Right hindlimb (tissue), 1 donor: ENCODE results near the gene ALX4.

Source experiments
- DNase-seq: peaks from one replicate; pipeline ENCODE4 v3.0.0-alpha.2; 2018

The ALX4 gene

GRCh38 chr11:44335052-44335760, 25.3 kb upstream of the ALX4 start:
- DNase-seq = no peak

- DNase-seq = no peak
Observed at GRCh38 chr11:44334356-44335004, 24.5 kb upstream of the ALX4 start.

- DNase-seq = no peak
Observed at GRCh38 chr11:44333271-44334218, 23.6 kb upstream of the ALX4 start.

- no peak for DNase-seq
Observed at GRCh38 chr11:44332665-44333064, 22.7 kb upstream of the ALX4 start.

GRCh38 chr11:44329472-44330230, 19.7 kb upstream of the ALX4 start:
- DNase-seq = no peak

GRCh38 chr11:44328138-44328660, 18.3 kb upstream of the ALX4 start:
- no peak for DNase-seq

DNA sequence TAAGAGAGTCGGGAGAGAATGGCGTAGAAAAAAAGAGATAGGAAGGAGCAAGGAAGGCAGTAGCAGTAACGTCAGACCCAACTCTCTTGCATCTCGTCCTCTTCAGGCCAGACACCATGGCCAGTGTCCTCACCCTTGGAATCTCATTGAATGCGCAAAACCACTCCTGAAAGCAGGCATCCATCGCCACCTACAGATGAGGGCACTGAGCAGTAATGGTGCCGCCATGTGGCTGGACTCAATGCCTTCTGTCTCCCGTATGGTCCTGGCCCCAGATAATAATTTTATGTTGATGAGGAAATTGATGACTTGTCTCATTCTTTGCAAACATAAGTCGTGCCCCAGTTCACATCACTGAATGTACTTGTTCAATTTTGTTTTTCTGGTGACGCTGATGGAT, 17.8 kb upstream of the ALX4 start:
- DNase-seq = no peak

GRCh38 chr11:44326615-44327475, 16.9 kb upstream of the ALX4 start:
- no peak for DNase-seq

GRCh38 chr11:44325698-44326097, 15.8 kb upstream of the ALX4 start:
- DNase-seq = no peak

DNA sequence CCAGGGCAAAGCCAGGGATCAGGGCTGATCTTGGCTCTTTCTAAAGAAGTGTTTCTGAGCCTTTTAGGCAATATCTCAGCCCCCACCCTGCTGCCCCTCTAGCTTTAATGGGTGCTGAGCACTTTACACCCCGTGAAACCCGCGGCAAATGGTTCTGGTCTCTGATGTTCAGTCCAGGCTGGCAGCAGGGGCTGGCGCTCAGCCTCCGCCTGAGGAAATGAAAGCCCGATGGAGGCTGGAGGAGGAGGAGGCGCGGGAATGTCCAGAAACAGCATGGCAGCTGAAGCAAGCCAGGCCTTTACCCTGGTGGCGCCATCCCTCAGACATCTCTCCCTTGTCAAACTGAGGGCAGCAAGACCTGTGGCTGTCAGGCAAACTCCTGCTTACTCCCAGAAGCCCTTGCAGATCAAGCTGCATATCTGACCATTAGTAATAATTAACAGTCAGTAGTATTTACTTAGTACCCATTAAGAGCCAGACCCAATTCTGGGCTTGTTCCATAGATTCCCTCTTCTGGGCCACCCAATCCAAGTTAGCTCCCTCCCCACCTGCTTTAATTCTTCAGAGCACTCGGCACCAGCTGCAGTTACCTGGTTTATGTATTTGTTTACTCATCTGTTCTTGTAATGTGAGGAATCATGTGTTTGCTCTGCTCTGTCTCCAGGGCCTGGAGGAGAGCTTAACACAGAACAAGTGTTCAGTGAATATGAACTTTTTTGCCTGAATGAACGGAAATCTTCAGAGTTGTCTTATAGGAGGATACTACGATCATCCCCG, 15.0 kb upstream of the ALX4 start:
- DNase-seq = no peak

DNA sequence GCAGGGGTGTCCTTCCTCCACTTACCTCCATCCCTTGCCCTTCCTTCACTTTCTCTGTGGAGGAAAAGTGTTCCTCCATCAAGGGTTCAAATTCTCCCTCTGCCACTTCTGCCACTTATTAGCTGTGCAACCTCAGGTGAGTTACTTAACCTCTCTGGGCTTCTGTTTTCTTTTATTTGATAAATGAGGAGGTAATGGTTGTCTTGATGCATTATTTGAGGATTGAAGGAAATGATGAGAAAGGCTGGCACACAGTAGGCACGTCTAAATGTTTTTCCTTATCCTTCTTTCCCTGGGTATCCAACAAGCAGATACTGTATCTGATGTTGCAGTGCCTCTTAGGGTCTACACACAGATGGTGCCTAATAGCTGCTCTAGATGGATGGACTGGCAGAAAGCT, 14.3 kb upstream of the ALX4 start:
- DNase-seq = no peak

DNA sequence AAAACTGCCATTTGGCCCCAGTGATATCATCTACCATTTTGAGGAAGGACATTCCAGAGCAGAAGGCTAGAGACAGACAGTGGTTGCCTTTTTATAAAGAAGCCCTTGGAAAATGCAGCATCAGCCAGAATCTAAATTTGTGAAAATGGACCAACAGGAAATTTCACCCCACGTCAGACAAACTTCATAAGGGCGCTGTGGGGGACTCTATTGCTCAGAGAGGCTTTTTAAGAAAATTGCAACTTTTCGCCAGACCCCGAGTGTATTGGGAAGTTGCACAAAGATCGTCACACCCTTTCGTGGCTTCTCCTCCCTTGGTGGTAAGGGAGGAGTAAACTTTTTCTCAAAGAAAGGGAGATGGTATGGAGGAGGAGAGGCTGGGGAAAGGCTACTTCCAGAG, 12.3 kb upstream of the ALX4 start:
- DNase-seq = no peak

- DNase-seq = no peak
Observed at GRCh38 chr11:44321059-44321458, 11.1 kb upstream of the ALX4 start.

DNA sequence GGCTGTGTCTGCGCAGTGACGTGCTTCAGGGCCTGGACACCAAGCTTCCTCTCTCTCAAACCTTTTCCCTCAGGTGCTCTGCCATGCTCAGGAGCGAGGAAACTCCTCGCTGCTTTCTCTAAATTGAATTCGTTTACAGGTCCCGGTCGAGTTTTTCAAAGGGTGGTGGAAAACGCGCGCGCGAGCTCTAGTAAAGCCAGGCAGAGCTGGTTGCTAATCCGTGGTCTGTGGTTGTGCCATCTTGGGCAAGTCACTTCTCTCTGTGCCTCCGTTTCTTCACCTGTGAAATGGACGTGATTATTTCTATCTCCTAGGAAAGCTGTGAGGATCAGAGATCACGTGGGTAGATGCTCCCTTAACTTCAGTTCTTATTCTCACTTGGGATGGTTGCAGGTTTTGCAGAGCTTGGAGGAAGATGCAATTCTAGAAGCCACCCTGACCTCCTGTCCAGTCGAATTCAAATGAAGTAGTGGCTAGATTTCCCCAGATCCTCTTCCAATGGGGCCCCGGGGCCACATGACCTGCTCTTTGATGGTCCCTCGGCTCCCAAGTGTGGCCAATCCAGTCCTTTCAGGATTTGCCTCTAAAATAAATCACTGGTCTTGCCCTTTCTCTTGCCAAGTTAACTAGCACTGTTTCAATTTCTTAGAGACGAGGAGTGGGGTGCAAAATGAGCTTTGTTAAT, 10.5 kb upstream of the ALX4 start:
- DNase-seq = no peak

- no peak for DNase-seq
Observed at GRCh38 chr11:44319552-44320288, 9.8 kb upstream of the ALX4 start.

GRCh38 chr11:44319170-44319551, 9.2 kb upstream of the ALX4 start:
- no peak for DNase-seq

DNA sequence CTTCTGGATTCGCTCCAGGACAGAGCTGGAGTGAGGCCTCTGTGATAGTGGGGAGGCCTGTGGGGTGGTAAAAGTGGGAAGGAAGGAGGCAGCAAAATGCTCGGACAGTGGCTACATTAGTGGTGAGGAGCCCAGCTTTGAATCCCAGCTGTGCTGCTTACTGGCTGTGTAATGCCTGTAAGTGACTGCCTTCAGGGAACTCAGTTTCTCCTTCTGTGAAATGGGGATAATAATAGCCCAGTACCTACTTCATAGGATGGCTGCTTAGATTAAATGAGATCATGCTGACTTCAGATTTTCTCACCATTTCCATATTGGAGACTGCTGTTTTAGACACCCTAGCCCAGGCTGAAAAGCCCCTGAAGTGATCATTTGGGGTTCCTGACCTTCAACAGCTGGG, 8.4 kb upstream of the ALX4 start:
- no peak for DNase-seq

DNA sequence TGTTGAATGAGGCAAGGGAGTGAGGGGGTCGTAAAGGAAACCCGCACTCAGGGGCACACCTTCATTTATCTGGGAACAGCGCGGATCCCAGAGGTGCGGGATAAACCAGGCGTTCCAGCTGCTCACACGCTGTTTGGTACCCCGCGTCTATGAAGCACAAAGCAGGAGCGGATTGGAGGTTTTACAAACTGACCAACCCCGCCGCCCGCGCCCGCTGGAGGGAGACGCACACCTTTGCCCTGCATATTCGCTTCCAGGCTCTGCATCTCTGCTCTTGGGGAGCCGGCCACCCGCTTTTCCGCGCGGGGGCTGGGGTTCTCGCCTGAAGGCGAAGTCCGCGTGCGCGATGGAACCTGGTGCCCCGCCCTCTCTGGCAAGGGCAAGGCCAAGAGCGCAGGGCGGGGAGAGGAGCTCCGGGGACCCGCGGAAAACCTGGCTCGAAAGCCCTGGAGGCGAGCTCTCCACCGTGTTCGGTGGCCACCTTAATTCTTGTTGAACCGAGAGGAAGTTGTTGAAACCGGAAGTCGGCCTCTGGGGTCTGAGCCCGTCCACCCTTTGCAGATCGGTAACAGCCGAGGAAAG, 6.8 kb upstream of the ALX4 start:
- no peak for DNase-seq
